HepG2 (cell line): ENCODE data around the gene ERFL. TPM values are rescaled to one million over a fixed set of nuclear protein-coding genes. Genes with fewer than 3 reads are reported as not detected.

Experiments
- CREB1 ChIP-seq, 2 experiments: fragments of 450-650 bp in 1 of 2; IDR thresholded peaks; 2 replicates each; pipeline ENCODE4 v1.6.1; 2016 to 2017; ENCODE audit warnings: control low read depth in 1 of 2, mild to moderate bottlenecking in 1 of 2, missing compliant biosample characterization in 1 of 2, missing genetic modification characterization in 1 of 2
- HES4 ChIP-seq: sonication (generic); formaldehyde crosslinking; IDR thresholded peaks from 2 replicates; pipeline ENCODE4 v1.9.0; 2021; ENCODE audit warnings: mild to moderate bottlenecking, missing genetic modification reagents, borderline replicate concordance
- KDM1A ChIP-seq: IDR thresholded peaks from 2 replicates; pipeline ENCODE4 v1.6.1; 2016; ENCODE audit warnings: missing compliant biosample characterization
- NR2C2 ChIP-seq: sonication (generic); formaldehyde crosslinking; IDR thresholded peaks from 2 replicates; pipeline ENCODE4 v1.4.0; 2020; ENCODE audit warnings: missing genetic modification reagents, mild to moderate bottlenecking, moderate library complexity, borderline replicate concordance
- ZBTB40 ChIP-seq, 2 experiments: fragments of 450-650 bp in 1 of 2; sonication (generic) in 1 of 2; formaldehyde crosslinking in 1 of 2; IDR thresholded peaks; 2 replicates each; pipeline versions ENCODE4 v1.6.1 to v1.8.0; 2016 to 2022; ENCODE audit warnings: antibody characterized with exemption in 1 of 2, mild to moderate bottlenecking in 1 of 2, missing genetic modification reagents in 1 of 2
- ZFP82 ChIP-seq: sonication (generic); formaldehyde crosslinking; IDR thresholded peaks from 2 replicates; pipeline ENCODE4 v1.5.1; 2020; ENCODE audit warnings: mild to moderate bottlenecking, missing genetic modification reagents, borderline replicate concordance
- ZNF30 ChIP-seq: sonication (generic); formaldehyde crosslinking; IDR thresholded peaks from 2 replicates; pipeline ENCODE4 v1.5.0; 2020; ENCODE audit warnings: mild to moderate bottlenecking, missing genetic modification reagents
- ZNF451 ChIP-seq: sonication (generic); formaldehyde crosslinking; IDR thresholded peaks from 2 replicates; pipeline ENCODE4 v1.5.0; 2020; ENCODE audit warnings: mild to moderate bottlenecking, missing genetic modification reagents
- ZNF503 ChIP-seq: sonication (generic); formaldehyde crosslinking; IDR thresholded peaks from 2 replicates; pipeline ENCODE4 v1.4.0; 2020; ENCODE audit warnings: missing genetic modification reagents
- ZNF850 ChIP-seq: sonication (generic); formaldehyde crosslinking; conservative IDR thresholded peaks from 2 replicates; pipeline ENCODE4 v1.9.0; 2021; ENCODE audit warnings: mild to moderate bottlenecking, missing genetic modification reagents
- ZSCAN9 ChIP-seq: IDR thresholded peaks from 2 replicates; pipeline ENCODE4 v1.6.1; 2016; ENCODE audit warnings: borderline replicate concordance
- polyA plus RNA-seq, 8 experiments: library from polyadenylated mRNA; depleted of rRNA in 3 of 8; stranded (reverse) in 7 of 8; unstranded in 1 of 8; fragments of >200 nt; fragmentation: Illumina TruSeq in 4 of 8; extraction: Trizol in 4 of 8; gene quantifications; 2 replicates each; pipeline versions ENCODE4 v1.2.1 to v1.2.3, GENCODE V29; 2011 to 2016; ENCODE audit warnings: low read depth in 4 of 8, missing spikeins in 1 of 8, mixed read lengths in 1 of 8; ENCODE audit not compliant: insufficient read depth in 1 of 8
- total RNA-seq, 5 experiments: library from RNA; depleted of rRNA; stranded (reverse); fragments of >200 nt; fragmentation: Illumina TruSeq; extraction: Trizol; gene quantifications; 2 replicates each; pipeline ENCODE4 v1.2.3, GENCODE V29; 2016; ENCODE audit warnings: low read depth in 1 of 5
- TF ChIP-seq, protein P1 (sequence below): IDR thresholded peaks from 2 replicates; pipeline ENCODE4 v1.6.1; 2016; ENCODE audit warnings: mild to moderate bottlenecking
- TF ChIP-seq, protein P2 (sequence below): sonication (generic); IDR thresholded peaks from 2 replicates; pipeline ENCODE4 v1.6.1; 2016; ENCODE audit warnings: low read depth, borderline replicate concordance

ERFL gene
- total and polyA plus RNA-seq, 2 of the 13 experiments (the other 11 are each of a cell fraction or from before 2014, with no cell fraction given) = not detected

DNA sequence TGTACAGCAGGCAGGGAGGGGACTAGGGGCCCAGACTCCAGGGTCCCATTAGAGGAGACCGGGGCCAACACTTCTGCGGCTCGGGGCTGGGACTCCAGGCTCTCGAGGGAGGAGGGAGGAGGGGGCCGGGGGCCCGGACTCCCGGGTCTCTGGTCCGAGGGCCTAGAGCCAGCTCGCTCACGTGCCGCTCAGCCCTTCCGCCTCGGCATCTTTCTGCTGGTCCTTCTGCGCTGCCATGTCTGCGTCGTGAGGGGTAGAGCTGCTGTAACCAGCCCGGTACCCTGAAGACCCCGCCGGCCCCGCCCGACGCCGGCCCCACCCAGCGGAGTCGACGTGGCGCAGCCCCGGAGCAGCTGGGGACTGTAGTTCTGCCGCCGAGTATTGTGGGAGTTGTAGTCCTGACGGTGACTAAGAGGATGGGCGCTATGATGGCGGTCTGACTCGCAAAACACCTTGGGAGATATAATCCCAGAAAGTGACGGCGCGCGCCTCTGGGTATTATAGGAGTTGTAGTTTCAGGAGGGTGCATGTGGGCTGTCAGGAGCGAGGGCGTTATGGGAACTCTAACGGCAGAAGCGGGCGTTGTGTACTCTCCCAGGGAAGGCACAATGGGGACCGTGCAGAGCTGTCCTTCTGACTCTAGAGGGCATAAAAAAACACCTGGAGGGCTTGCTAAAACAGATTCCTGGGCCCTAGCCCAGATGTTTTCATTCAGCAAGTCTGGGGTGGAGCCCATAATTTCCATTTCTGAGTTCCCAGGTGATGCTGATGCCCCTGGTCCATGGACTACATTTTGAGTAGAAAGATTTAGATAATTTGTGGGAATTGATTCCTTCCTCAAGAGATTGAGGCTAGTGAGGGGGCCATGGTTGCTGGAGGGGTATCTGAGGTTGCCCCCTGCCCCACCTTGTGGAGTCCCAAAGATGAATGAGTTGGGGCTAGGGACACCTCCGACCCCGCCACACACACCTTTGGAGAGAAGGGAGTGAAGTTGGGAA is 31.1 kb upstream of the ERFL start, which contains the start of gene RABAC1 (continued):
- no peak for TF ChIP-seq ZBTB40 (IDR thresholded peaks at IDR 0.05)
- TF ChIP-seq ZBTB40 (CRISPR knock-in tag; IDR thresholded peaks at IDR 0.05) = no peak; the same call in 1 of the 2 replicates
- TF ChIP-seq, protein P1, sequence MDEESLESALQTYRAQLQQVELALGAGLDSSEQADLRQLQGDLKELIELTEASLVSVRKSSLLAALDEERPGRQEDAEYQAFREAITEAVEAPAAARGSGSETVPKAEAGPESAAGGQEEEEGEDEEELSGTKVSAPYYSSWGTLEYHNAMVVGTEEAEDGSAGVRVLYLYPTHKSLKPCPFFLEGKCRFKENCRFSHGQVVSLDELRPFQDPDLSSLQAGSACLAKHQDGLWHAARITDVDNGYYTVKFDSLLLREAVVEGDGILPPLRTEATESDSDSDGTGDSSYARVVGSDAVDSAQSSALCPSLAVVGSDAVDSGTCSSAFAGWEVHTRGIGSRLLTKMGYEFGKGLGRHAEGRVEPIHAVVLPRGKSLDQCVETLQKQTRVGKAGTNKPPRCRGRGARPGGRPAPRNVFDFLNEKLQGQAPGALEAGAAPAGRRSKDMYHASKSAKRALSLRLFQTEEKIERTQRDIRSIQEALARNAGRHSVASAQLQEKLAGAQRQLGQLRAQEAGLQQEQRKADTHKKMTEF = peak; percentile 45; the same call in 1 of the 2 replicates
- TF ChIP-seq CREB1 (IDR thresholded peaks at IDR 0.05) = peak; percentile 81
- TF ChIP-seq CREB1 (CRISPR knock-in tag; IDR thresholded peaks at IDR 0.05) = peak; percentile 95
- peak; percentile 62 for TF ChIP-seq NR2C2 (CRISPR knock-in tag)
- TF ChIP-seq, protein P2, sequence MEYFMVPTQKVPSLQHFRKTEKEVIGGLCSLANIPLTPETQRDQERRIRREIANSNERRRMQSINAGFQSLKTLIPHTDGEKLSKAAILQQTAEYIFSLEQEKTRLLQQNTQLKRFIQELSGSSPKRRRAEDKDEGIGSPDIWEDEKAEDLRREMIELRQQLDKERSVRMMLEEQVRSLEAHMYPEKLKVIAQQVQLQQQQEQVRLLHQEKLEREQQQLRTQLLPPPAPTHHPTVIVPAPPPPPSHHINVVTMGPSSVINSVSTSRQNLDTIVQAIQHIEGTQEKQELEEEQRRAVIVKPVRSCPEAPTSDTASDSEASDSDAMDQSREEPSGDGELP = peak; percentile 43; the same call in 1 of the 2 replicates
- peak; percentile 68; the same call in 1 of the 2 replicates for TF ChIP-seq ZNF451 (CRISPR knock-in tag)
- TF ChIP-seq ZFP82 (CRISPR knock-in tag) = 0 out of 2 replicates have a peak, but pooled peaks have one; percentile 66
- no peak for TF ChIP-seq ZSCAN9 (CRISPR knock-in tag)
- no peak for TF ChIP-seq ZNF503 (CRISPR knock-in tag)
- no peak for TF ChIP-seq HES4 (CRISPR knock-in tag)
- TF ChIP-seq ZNF30 (CRISPR knock-in tag) = no peak
- no peak for TF ChIP-seq ZNF850 (CRISPR knock-in tag)
- no peak for TF ChIP-seq KDM1A (CRISPR knock-in tag)
